K562 (cell line): Measurements from ENCODE around the gene LRCH1. TPM values are rescaled to one million over a fixed set of nuclear protein-coding genes. Genes with fewer than 3 reads are reported as not detected.
"Not testable (repeated sequence)": the region's sequence is repeated elsewhere in the genome, so short reads cannot be mapped to it uniquely, and the experiment has no call there.

Source experiments
- ATAC-seq: fragments of 200-7000 bp; cut with Tn5 transposase; 3 replicates; pipeline ENCODE4 v1.9.1; 2020; ENCODE audit warnings: moderate library complexity
- BruUV-seq: library from RNA; stranded (reverse); fragments of 400-500 nt; replicated peaks from 2 replicates; lab custom pipeline; 2021; lab: Mats Ljungman, UMichigan
- CTCF ChIA-PET: fragments of 300-600 bp; formaldehyde crosslinking; extraction: SDS; loops from one replicate; lab custom pipeline; 2021; ENCODE audit warnings: low intra/inter-chr PET ratio; lab: Yijun Ruan, JAX
- POLR2A ChIA-PET: fragments of 300-600, 350-650 bp; sonication (Branson Sonifier 250); formaldehyde crosslinking; extraction: SDS; loops from one replicate; lab custom pipeline; 2021; ENCODE audit warnings: antibody characterized with exemption, inconsistent platforms; lab: Yijun Ruan, JAX
- DNase-seq, 4 experiments: peaks; one replicate each; pipeline versions ENCODE4 v3.0.0 to v3.0.0-alpha.2; 2011 to 2018; ENCODE audit warnings: low spot score in 3 of 4, mixed read lengths in 3 of 4; ENCODE audit errors: extremely low read depth in 1 of 4
- FAIRE-seq: peaks from 2 replicates; lab custom pipeline; 2011; peaks lifted over from hg19 to GRCh38; lab: Jason Lieb, UNC
- H2AFZ ChIP-seq: 2 replicates; pipeline ENCODE4 v1.6.0; 2011; ENCODE audit warnings: low read depth, low read length, control low read depth, inconsistent platforms
- H3K27ac ChIP-seq: fragments of 200-600 bp; 3 replicates; pipeline ENCODE4 v1.8.0; 2011; ENCODE audit warnings: low read depth, mild to moderate bottlenecking, control low read depth, inconsistent platforms, low read length, moderate library complexity, mixed read lengths; ENCODE audit errors: extremely low read depth
- H3K27me3 ChIP-seq, 2 experiments: fragments of 300-600 bp in 1 of 2; 2 replicates in 1 of 2; 3 replicates in 1 of 2; pipeline versions ENCODE4 v1.6.0 to v1.8.0; 2011; ENCODE audit warnings: inconsistent platforms in 2 of 2, low read length in 2 of 2, mild to moderate bottlenecking in 1 of 2, mixed read lengths in 1 of 2, moderate library complexity in 1 of 2; ENCODE audit not compliant: control insufficient read depth in 2 of 2, insufficient read depth in 2 of 2
- H3K36me3 ChIP-seq: fragments of 300-600 bp; 3 replicates; pipeline ENCODE4 v1.8.0; 2011; ENCODE audit warnings: mild to moderate bottlenecking, low read length, inconsistent platforms; ENCODE audit not compliant: control insufficient read depth, insufficient read depth
- H3K4me1 ChIP-seq, 2 experiments: fragments of 200-600 bp in 1 of 2; replicated peaks in 1 of 2; 2 replicates in 1 of 2; 3 replicates in 1 of 2; pipeline versions ENCODE4 v1.5.1 to v1.8.0; 2011; ENCODE audit warnings: inconsistent platforms in 2 of 2, low read length in 2 of 2, mild to moderate bottlenecking in 1 of 2, mixed read lengths in 1 of 2, moderate library complexity in 1 of 2; ENCODE audit not compliant: control insufficient read depth in 2 of 2, insufficient read depth in 2 of 2
- H3K4me2 ChIP-seq: 2 replicates; pipeline ENCODE4 v1.6.1; 2011; ENCODE audit warnings: low read length, control low read depth, inconsistent platforms, mixed read lengths; ENCODE audit not compliant: insufficient read depth
- H3K4me3 ChIP-seq: fragments of 200-600 bp; sonication (generic), shearing (Covaris generic); 2 replicates; pipeline ENCODE4 v1.5.1; 2016; ENCODE audit warnings: control low read depth, inconsistent platforms
- H3K79me2 ChIP-seq: fragments of 200-600 bp; 3 replicates; pipeline ENCODE4 v1.8.0; 2011; ENCODE audit warnings: low read length, inconsistent platforms; ENCODE audit not compliant: control insufficient read depth, insufficient read depth
- H3K9ac ChIP-seq, 2 experiments: 2 replicates each; pipeline versions ENCODE4 v1.6.0 to v1.6.1; 2011; ENCODE audit warnings: low read depth in 2 of 2, low read length in 2 of 2, control low read depth in 1 of 2, inconsistent platforms in 1 of 2, mild to moderate bottlenecking in 1 of 2, mixed read lengths in 1 of 2; ENCODE audit not compliant: insufficient read depth in 1 of 2
- H3K9me1 ChIP-seq: one replicate; pipeline ENCODE4 v1.6.0; 2011; ENCODE audit warnings: inconsistent platforms, mild to moderate bottlenecking, low read length, moderate library complexity; ENCODE audit not compliant: control insufficient read depth, insufficient read depth
- H3K9me3 ChIP-seq: replicated peaks from 2 replicates; pipeline ENCODE4 v1.5.1; 2011; ENCODE audit warnings: low read depth, low read length, inconsistent platforms; ENCODE audit not compliant: control insufficient read depth, insufficient read depth
- H4K20me1 ChIP-seq: replicated peaks from 2 replicates; pipeline ENCODE4 v1.6.1; 2011; ENCODE audit warnings: low read length, inconsistent platforms, mixed read lengths; ENCODE audit not compliant: control insufficient read depth, insufficient read depth
- TOE1 ChIP-seq, 2 experiments: fragments of 450-650 bp in 1 of 2; sonication (generic) in 1 of 2; formaldehyde crosslinking in 1 of 2; IDR thresholded peaks; 2 replicates each; pipeline versions ENCODE4 v1.7.1 to v1.8.0; 2016 to 2022; ENCODE audit warnings: borderline replicate concordance in 2 of 2, mild to moderate bottlenecking in 2 of 2, antibody characterized with exemption in 1 of 2, inconsistent platforms in 1 of 2, low read depth in 1 of 2, missing genetic modification reagents in 1 of 2, moderate library complexity in 1 of 2
- WGBS: fragments of 100-300 bp; shearing (Covaris generic); methylation state at CpG from one replicate; pipeline ENCODE4 v1.1.6; 2016; ENCODE audit warnings: low coverage, mixed read lengths; ENCODE audit not compliant: insufficient coverage; ENCODE audit errors: missing lambda C conversion rate; 5-methylcytosine and 5-hydroxymethylcytosine counted together
- in situ Hi-C: fragments of 300-500 bp; cut with MboI; formaldehyde crosslinking; loops from 4 replicates; pipeline ENCODE4 v1.15.0; 2018; ENCODE audit warnings: inconsistent platforms, mixed read lengths
- intact Hi-C: fragments of 100-400 bp; cut with micrococcal nuclease; formaldehyde crosslinking; loops from 2 replicates; pipeline ENCODE4 v1.14.2; 2022
- polyA plus RNA-seq, 8 experiments: library from polyadenylated mRNA; depleted of rRNA in 4 of 8; stranded (reverse) in 5 of 8; unstranded in 3 of 8; fragments of >200 nt; fragmentation: Nextera tagmentation in 2 of 8; fragmentation: Illumina TruSeq in 1 of 8; extraction: Ambion mirVana in 2 of 8; extraction: Trizol in 1 of 8; gene quantifications; 2 replicates each; pipeline versions ENCODE4 v1.2.1 to v1.2.3, GENCODE V29; 2011 to 2014; ENCODE audit warnings: inconsistent platforms in 1 of 8, missing spikeins in 1 of 8
- total RNA-seq, 7 experiments: library from RNA; depleted of rRNA in 6 of 7; stranded (reverse); fragments of >200 nt in 6 of 7; fragmentation: Illumina TruSeq in 2 of 7; extraction: Trizol in 2 of 7; gene quantifications; 2 replicates each; pipeline versions ENCODE4 v1.2.1 to v1.2.3, GENCODE V29; 2011 to 2021; ENCODE audit warnings: low replicate concordance in 1 of 7
- TF ChIP-seq, protein P1 (sequence below), 2 experiments: fragments of 450-650 bp in 1 of 2; IDR thresholded peaks; 2 replicates each; pipeline ENCODE4 v1.6.1; 2011 to 2017; ENCODE audit warnings: low read depth in 2 of 2, antibody characterized with exemption in 1 of 2, borderline replicate concordance in 1 of 2, low read length in 1 of 2, mild to moderate bottlenecking in 1 of 2, mixed read lengths in 1 of 2; ENCODE audit not compliant: control insufficient read depth in 1 of 2

Gene LRCH1
- total and polyA plus RNA-seq, 9 of the 15 experiments (the other 6 are each of a cell fraction or from before 2014, with no cell fraction given): 1.1 to 6.8 (median 3.7) TPM

DNA sequence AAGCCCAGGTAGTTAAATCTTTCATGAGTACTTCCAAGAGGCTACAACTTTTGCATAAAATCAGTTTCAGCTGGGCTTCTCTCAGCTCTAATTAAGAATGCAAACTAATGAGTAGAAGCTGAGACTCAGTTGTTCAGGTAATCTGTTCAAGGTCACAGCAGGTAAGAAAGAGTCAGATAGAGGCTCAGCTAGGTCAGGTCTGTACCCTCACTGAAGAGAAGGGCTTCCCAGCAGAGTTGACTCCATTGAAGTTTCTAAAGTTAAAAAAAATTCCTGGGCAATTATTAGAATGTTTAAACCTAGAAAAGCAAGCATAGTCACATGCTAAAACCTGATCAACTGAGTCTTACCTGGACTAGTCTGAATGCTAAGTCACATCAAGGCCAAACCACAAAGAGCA is 201.8 kb downstream of the LRCH1 start (continued):
- TF ChIP-seq, protein P1, sequence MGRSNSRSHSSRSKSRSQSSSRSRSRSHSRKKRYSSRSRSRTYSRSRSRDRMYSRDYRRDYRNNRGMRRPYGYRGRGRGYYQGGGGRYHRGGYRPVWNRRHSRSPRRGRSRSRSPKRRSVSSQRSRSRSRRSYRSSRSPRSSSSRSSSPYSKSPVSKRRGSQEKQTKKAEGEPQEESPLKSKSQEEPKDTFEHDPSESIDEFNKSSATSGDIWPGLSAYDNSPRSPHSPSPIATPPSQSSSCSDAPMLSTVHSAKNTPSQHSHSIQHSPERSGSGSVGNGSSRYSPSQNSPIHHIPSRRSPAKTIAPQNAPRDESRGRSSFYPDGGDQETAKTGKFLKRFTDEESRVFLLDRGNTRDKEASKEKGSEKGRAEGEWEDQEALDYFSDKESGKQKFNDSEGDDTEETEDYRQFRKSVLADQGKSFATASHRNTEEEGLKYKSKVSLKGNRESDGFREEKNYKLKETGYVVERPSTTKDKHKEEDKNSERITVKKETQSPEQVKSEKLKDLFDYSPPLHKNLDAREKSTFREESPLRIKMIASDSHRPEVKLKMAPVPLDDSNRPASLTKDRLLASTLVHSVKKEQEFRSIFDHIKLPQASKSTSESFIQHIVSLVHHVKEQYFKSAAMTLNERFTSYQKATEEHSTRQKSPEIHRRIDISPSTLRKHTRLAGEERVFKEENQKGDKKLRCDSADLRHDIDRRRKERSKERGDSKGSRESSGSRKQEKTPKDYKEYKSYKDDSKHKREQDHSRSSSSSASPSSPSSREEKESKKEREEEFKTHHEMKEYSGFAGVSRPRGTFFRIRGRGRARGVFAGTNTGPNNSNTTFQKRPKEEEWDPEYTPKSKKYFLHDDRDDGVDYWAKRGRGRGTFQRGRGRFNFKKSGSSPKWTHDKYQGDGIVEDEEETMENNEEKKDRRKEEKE (IDR thresholded peaks at IDR 0.05; ENCODE audit: borderline replicate concordance in 1 of 2, control insufficient read depth in 1 of 2, low read depth in 2 of 2, low read length in 1 of 2): no peak
- TF ChIP-seq TOE1 (IDR thresholded peaks at IDR 0.05; ENCODE audit: borderline replicate concordance): no peak
- no peak for TF ChIP-seq TOE1 (CRISPR knock-in tag; IDR thresholded peaks at IDR 0.05; ENCODE audit: borderline replicate concordance, low read depth)

DNA sequence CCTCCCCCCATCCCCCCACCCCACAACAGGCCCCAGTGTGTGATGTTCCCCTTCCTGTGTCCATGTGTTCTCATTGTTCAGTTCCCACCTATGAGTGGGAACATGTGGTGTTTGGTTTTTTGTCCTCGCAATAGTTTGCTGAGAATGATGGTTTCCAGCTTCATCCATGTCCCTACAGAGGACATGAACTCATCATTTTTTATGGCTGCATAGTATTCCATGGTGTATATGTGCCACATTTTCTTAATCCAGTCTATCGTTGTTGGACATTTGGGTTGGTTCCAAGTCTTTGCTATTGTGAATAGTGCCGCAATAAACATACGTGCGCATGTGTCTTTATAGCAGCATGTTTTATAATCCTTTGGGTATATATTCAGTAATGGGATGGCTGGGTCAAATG is 202.5 kb downstream of the LRCH1 start:
- in situ Hi-C loops, H3K4me2 ChIP-seq, H3K9ac ChIP-seq, H3K4me1 ChIP-seq, H3K27me3 ChIP-seq, H2AFZ ChIP-seq, H3K9me1 ChIP-seq, H3K79me2 ChIP-seq, ATAC-seq, BruUV-seq, CTCF ChIA-PET, DNase-seq, H3K27ac ChIP-seq, H3K9me3 ChIP-seq, intact Hi-C loops, FAIRE-seq, H3K4me3 ChIP-seq, H4K20me1 ChIP-seq, POLR2A ChIA-PET, H3K36me3 ChIP-seq: not testable (repeated sequence)
- WGBS: no CpG with 5 or more reads among the region's 5 CpGs
